Stimulated activated naive B cell treated with anti-CD40 and anti-IgM and Interleukin-4, amounts not matched to agents 10 μg/mL and 1 μg/mL and 100 μg/mL, for 72 hours (primary cell): Measurements from ENCODE around the gene UBR4.

ENCODE experiments used
- ATAC-seq, 2 donors: fragments of 150-1000 bp; cut with Tn5 transposase; replicated peaks; 2 replicates each; pipeline ENCODE4 v1.10.0; 2021; ENCODE audit warnings: moderate library complexity in 1 of 2
- DNase-seq: peaks from one replicate; pipeline ENCODE4 v3.0.0; 2021
- H3K27ac Mint-ChIP-seq: one replicate; pipeline ENCODE4 v1.8.0; 2022; ENCODE audit warnings: mild to moderate bottlenecking, mixed read lengths
- H3K27me3 Mint-ChIP-seq, 2 donors: one replicate each; pipeline ENCODE4 v1.8.0; 2022; ENCODE audit warnings: mixed read lengths in 2 of 2
- H3K36me3 Mint-ChIP-seq, 2 donors: one replicate each; pipeline ENCODE4 v1.8.0; 2022; ENCODE audit warnings: mixed read lengths in 2 of 2, mild to moderate bottlenecking in 1 of 2
- H3K4me1 Mint-ChIP-seq, 2 donors: one replicate each; pipeline ENCODE4 v1.8.0; 2022; ENCODE audit warnings: mixed read lengths in 2 of 2, mild to moderate bottlenecking in 1 of 2
- H3K4me3 Mint-ChIP-seq, 2 donors: one replicate each; pipeline ENCODE4 v1.8.0; 2022; ENCODE audit warnings: mild to moderate bottlenecking in 2 of 2, mixed read lengths in 2 of 2, moderate library complexity in 1 of 2
- H3K9me3 Mint-ChIP-seq, 2 donors: one replicate each; pipeline ENCODE4 v1.8.0; 2022; ENCODE audit warnings: mixed read lengths in 2 of 2, mild to moderate bottlenecking in 1 of 2

Gene UBR4

DNA sequence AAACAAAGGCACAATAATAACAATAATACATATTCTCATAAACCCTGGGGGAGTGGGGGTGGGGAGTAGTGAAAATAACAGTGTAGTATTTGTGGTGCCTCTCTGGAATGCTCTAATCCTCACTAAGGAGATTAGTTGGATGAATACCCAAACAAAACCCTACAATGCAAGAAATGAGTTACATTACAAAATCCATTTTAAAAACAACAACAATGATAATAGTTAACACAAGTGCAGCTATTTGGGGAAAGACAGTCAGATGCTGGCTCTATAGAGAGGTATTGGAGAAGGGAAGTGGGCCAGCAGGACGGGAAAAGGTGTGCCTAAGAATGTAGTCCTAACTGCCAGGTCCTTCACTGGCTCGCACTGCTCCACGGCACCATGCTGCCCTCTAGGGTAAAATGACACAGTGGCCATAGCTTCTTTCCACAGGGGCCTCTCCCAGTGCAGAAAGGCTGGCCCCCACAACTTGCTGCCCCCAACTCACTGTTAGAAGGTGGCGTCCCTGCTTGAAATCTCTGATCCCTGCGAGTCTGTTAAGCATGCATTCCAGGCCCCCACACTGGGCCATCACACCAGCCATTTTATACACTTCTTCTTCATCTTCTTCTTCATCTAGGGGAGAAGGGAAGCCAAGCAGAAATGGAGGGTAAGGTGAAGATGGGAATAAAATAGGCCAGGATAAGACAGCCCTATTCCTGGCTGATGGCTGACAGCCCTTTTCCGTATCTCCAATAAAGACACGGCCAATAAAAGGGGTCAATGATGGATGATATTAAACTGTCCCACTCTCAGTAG lies 113.8 kb downstream of the UBR4 start:
- DNase-seq (no peak), ATAC-seq (peak in 1 of 2 donors; percentile 38)
- H3K36me3 Mint-ChIP-seq = peaks cover 45 to 72% of the 10 kb centered on the region in 2 donors
- no peak overlapping the region for H3K27ac Mint-ChIP-seq
- H3K9me3 Mint-ChIP-seq = no peaks in the 10 kb centered on the region
- no peaks in the 10 kb centered on the region for H3K27me3 Mint-ChIP-seq
- H3K4me1 Mint-ChIP-seq = no peaks in the 10 kb centered on the region
- no peak overlapping the region for H3K4me3 Mint-ChIP-seq

DNA sequence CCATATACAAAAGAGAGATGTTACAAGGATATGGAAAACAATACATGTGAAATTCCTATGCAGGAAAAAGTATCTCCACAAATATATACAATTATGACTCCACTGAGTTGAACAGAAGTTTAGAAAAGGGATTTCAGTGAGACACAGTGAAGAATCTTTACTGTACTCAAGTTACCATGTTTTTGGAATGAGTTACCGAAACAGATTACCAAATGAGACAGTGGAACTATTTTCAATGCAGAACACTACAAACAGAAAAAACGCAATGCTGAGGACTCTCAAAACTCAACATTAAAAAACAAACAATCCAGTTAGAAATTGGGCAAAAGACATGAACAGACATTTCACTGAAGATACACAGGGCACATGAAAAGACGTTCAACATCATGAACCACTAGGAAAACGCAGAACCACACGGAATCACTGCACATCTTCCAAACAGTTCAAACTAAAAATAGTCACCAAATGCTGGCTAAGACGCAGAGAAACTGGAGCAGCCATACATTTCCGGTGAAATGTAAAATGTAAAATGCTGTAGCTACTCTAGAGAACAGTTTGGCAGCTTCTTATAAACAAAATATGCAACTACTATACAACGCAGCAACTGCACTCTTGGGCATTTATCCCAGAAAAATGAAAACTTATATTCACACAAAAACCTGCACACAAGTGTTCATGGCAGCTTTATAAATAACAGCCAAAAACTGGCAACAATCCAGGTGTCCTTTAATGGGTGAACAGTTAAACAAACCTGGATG lies 118.7 kb downstream of the UBR4 start:
- ATAC-seq = no peak
- Mint-ChIP-seq H3K9me3 (no peaks in the 10 kb centered on the region), H3K36me3 (peaks cover 54 to 80% of the 10 kb centered on the region in 2 donors), H3K27me3 (no peaks in the 10 kb centered on the region), H3K4me3 (no peak overlapping the region), H3K27ac (no peak overlapping the region), H3K4me1 (peaks cover 19 to 21% of the 10 kb centered on the region in 2 donors)
- no peak for DNase-seq

DNA sequence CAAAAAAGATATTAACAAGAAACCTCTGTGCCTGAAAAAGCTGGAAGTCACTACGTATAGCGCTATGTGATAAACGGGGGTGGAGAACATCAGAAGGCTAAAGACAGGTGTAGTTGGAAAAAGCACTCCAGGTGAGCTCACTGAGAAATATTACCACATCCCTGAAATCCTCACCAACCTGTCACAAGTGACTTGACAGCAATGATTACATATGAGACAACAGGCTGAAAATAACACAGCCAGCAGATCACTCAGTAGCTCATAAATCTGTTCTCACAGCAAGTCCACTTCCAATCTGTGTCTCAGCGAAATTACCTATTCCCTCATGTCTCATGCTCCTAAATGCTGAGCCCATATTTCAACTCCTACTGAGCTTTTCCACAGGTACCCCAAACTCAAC lies 120.5 kb downstream of the UBR4 start:
- Mint-ChIP-seq H3K27ac (no peak overlapping the region), H3K36me3 (peaks cover 45 to 70% of the 10 kb centered on the region in 2 donors), H3K9me3 (no peaks in the 10 kb centered on the region), H3K4me1 (peaks cover 19 to 21% of the 10 kb centered on the region in 2 donors), H3K4me3 (no peak overlapping the region), H3K27me3 (no peaks in the 10 kb centered on the region)
- DNase-seq (no peak), ATAC-seq (no peak)

DNA sequence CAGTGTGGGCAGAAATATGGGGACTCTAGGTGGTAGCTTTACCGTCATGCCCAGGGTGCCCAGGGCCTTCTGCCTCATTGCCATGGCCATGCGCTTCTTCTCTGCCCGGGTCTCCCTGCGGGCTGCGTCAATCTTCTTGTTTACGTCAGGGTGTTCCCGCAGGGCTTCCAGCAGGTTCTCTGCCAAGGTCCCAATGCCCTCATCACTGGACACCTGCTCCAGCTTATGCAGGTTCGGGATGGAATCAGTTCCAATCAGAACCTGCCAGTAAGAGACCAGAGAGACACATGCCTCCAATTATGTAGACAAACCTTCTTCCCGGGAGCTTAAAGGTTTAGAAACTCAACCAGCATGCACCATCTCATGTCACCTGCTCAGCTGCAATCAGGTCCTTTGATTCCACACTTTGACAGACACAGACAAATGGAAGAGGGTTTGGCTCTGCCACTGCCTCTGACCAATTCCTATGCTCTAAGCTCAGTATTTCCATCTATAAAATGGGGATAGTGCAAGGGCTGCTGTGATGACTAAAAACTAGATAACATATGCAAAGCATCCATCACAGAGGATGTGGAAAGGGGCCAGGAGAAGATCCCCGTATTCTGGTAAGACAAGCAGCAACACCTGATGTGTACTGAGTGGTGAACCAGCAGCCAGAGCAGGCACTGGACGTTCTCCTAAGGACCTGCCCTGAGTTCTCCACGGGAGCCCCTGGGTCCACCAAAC lies 121.2 kb downstream of the UBR4 start:
- no peaks in the 10 kb centered on the region for H3K9me3 Mint-ChIP-seq
- peak overlapping the region; percentile 90 for H3K27ac Mint-ChIP-seq
- H3K4me1 Mint-ChIP-seq = peaks cover 19 to 21% of the 10 kb centered on the region in 2 donors
- H3K4me3 Mint-ChIP-seq = peak overlapping the region in 1 of 2 donors; percentile 29
- H3K36me3 Mint-ChIP-seq = peaks cover 50 to 72% of the 10 kb centered on the region in 2 donors
- ATAC-seq (peak in 1 of 2 donors; percentile 34), DNase-seq (no peak)
- H3K27me3 Mint-ChIP-seq = no peaks in the 10 kb centered on the region

DNA sequence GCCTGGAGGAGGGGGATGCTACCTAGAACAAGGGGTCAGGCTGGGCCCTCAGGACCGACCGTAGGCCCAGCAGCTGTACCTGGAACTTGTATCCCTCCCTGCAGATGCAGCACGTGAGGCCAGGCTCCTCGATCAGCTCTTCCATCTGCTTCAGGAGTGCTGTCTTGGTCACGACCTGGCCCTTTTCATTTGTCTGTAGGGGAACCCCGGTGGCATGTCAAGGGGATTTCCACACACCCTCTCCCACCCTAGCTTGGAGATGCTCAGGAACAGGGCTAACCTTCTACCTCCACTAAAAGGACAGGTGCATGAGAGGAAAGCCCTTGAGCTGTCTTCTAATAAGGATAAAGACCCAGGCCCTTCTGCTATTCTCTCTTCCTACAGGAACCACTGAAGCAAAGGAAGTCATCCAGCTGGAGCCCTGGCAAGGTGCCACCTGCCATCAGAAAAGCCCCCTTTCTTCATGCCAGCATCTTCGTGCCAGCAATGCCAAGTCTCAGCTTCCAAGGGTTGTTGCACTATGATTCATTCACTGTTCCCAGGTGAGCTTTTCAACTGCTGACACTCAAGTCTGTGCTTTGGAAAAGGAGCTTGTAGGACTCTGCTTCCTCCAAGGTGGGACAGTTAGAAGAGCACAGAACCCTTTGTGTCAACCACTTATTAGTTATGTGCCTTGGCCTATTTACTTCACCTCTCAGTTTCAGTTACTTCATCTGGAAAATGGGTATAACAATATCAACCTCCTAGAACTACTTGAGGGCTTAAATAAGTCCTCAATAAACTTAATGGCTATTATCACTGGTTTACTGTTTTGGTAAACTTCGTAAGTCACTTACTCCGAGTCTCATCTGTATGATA lies 122.1 kb downstream of the UBR4 start:
- peaks cover 19 to 21% of the 10 kb centered on the region in 2 donors for H3K4me1 Mint-ChIP-seq
- peaks cover 52 to 72% of the 10 kb centered on the region in 2 donors for H3K36me3 Mint-ChIP-seq
- H3K9me3 Mint-ChIP-seq = no peaks in the 10 kb centered on the region
- H3K27ac Mint-ChIP-seq = peak overlapping the region; percentile 90
- ATAC-seq = peak; percentile 70 to 81
- peak overlapping the region in 1 of 2 donors; percentile 29 for H3K4me3 Mint-ChIP-seq
- no peaks in the 10 kb centered on the region for H3K27me3 Mint-ChIP-seq
- peak; percentile 27 for DNase-seq

DNA sequence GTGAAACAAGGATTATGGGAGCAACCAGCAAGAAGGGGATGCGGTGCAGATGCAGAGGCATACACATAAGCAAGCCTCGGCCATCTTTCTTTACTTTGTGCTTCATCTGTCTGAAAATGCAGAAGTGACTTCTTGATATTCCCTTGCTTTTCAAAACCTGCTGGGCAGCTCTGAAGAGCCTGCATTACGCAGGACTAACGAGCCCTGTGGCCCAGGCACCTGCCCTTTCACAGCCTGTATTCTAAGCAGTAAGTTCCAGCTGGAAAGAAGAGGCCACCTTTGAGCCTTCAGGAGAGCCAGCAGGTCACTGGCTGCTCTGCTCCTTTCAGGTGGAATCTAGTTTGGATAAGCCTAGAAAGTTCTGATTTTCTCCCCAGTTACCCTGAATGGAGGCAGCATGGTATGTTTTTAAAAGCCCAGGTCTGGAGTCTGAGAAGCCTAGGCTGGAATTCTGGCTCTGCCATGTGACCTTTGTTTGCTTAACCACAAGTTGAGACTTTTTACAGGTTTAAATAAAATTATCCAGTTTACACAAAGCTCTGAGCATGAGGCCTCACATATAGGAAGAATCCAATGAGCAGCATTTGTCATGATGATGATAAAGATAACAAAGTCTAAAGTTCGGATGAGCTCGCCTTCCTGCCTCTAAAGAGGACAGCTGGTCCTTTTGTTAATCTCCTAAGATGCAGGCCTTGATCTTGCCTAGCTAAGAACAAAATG lies 122.9 kb downstream of the UBR4 start:
- ATAC-seq (no peak), DNase-seq (no peak)
- Mint-ChIP-seq H3K27ac (peak overlapping the region; percentile 90), H3K27me3 (no peaks in the 10 kb centered on the region), H3K4me1 (peaks cover 19 to 21% of the 10 kb centered on the region in 2 donors), H3K36me3 (peaks cover 47 to 73% of the 10 kb centered on the region in 2 donors), H3K9me3 (no peaks in the 10 kb centered on the region), H3K4me3 (no peak overlapping the region)

DNA sequence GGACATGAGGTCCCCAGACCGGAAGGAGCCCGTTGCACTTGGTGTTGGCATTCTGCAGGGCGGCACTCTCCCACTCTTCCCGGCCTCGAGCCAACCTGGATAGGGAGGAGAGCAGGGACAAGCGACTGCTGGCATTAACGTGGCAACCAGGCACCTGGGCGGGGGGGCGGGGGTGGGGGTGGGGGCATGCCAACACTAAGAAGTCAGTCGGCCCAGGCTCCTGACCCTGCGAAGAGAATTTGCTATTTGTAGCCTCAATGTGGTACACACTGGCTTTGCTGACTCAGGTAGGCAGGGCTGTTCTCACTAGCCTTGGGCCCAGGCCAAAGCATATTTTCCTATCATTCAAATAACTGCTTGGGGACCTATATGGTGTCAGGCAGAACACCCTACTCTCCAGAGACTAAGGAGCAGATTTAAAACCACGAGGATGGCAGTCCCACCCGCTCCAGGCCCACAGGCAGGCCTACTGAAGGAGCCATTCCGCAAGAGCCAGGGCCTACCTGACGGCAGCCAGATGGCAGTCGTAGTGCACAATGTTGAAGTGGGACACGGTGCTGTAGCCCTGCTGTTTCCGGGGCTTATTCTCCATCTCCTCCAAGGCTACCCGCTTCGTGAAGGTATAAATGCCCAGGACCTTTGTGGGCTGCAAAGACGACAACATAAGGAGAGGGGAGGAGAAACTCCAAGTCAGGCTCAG lies 123.7 kb downstream of the UBR4 start:
- no peak for DNase-seq
- H3K4me1 Mint-ChIP-seq = peaks cover 21 to 23% of the 10 kb centered on the region in 2 donors

DNA sequence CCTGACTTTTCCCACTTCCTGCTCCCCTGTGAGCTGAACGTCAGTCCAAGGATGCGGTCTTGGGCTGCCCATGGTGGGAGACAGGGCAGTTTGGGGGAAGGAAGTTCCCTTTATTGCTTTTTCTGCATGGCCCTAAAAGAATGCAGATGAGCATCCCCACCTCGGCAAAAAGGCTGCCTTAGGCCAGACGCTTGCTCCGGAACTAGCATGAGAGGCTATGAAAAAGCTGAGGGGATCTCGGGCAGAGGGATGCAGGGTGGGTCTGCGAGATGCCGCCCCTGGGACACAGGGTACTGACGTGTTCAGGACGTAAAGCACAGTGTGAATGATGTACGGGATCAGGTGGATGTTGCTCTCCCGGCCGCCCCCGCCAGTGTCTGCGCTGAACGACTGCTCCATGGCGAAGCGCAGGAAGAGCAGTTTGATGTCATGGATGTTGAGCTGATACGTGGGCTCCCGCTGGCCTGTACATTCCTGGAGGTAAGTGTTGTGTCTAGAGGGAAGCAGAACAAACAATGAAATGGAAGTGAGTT lies 125.8 kb downstream of the UBR4 start:
- Mint-ChIP-seq H3K9me3 (no peaks in the 10 kb centered on the region), H3K4me3 (no peak overlapping the region), H3K27ac (peak overlapping the region; percentile 77), H3K27me3 (no peaks in the 10 kb centered on the region), H3K4me1 (peaks cover 16% of the 10 kb centered on the region in 2 donors), H3K36me3 (peaks cover 39 to 75% of the 10 kb centered on the region in 2 donors)
- DNase-seq (no peak), ATAC-seq (no peak)

More for the DNA sequence above, 123.7 kb downstream of the UBR4 start:
- no peaks in the 10 kb centered on the region for H3K9me3 Mint-ChIP-seq
- no peaks in the 10 kb centered on the region for H3K27me3 Mint-ChIP-seq
- H3K27ac Mint-ChIP-seq = peak overlapping the region; percentile 76
- H3K4me3 Mint-ChIP-seq = no peak overlapping the region
- H3K36me3 Mint-ChIP-seq = peaks cover 47 to 73% of the 10 kb centered on the region in 2 donors
- no peak for ATAC-seq

DNA sequence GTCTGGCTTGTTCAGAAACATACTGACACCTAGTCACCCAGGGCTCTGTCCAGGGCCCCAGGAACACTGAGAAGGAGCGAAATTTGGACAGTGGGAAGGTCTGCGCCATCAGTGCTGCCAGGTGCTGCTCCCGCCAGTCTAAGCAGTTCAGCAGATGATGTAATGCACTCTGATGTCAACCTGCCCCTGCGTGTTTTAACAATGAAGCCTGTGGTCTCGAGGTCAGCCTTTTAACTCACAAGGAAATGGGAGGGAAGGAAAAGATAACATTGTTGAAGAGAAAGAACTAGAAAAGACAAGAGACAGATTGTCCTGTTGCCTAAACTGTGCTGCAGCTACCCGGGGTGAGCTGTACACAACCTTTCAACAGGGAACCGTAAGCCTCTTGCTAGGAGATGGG lies 127.0 kb downstream of the UBR4 start:
- H3K9me3 Mint-ChIP-seq = no peaks in the 10 kb centered on the region
- no peak for ATAC-seq
- peaks cover 35 to 68% of the 10 kb centered on the region in 2 donors for H3K36me3 Mint-ChIP-seq
- no peaks in the 10 kb centered on the region for H3K27me3 Mint-ChIP-seq
- H3K4me3 Mint-ChIP-seq = no peak overlapping the region
- DNase-seq = no peak
- peaks cover 7 to 9% of the 10 kb centered on the region in 2 donors for H3K4me1 Mint-ChIP-seq
- peak overlapping the region; percentile 38 for H3K27ac Mint-ChIP-seq

DNA sequence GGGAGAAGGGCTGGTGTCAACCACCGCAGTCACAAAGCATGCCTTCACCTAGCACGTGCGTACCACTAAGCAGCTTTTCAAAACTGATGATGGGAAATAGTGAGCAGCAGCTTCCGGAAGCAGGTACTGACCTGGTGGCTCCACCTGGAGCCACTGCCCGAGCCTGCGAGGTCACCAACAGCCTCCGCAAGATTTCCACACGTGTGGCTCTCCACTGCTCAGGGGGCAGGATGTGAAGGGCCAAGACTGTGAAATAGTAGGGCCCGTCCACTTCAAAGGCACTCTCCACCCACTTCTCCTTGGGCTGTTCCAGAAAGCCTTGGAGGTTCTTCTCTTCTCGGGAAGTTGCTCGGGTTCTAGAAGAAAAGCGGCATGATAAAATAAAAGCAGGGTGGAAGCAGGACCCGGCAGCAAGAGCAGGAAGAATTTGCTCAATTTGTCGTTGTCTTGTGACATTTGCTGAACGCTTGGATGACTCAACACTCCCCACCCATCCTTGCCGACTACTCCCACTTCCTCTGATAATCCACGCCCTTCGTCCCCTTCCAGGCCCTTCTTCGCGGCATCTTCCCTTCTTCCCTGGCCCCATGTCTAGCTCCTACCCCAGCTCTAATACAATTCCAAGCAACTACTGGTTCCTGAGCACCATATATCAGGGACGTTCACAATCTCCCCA lies 128.7 kb downstream of the UBR4 start:
- H3K4me1 Mint-ChIP-seq = peaks cover 0 to 4% of the 10 kb centered on the region in 2 donors
- H3K9me3 Mint-ChIP-seq = no peaks in the 10 kb centered on the region
- no peak overlapping the region for H3K4me3 Mint-ChIP-seq

DNA sequence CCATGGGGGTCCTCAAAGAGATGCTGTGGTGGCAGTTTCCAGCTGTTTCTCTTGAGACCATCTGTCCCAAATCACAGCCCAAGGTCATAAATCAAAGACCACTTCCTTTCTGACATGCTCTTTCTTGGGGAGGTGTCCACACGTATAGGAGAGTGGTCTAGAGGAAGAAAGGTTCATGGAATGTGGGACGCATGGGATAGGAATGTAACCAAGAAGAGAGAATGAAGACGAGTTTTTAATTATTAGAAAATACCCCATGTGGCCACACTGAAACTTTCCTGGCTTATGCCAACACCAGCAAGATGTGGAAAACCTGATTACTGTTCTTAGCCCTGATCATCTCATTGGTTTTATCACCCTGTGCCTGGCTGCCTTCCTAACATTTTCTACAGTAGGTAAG lies 129.3 kb downstream of the UBR4 start:
- no peaks in the 10 kb centered on the region for H3K27me3 Mint-ChIP-seq
- no peak overlapping the region for H3K4me3 Mint-ChIP-seq
- H3K4me1 Mint-ChIP-seq = peaks cover 0 to 4% of the 10 kb centered on the region in 2 donors
- DNase-seq = no peak
- ATAC-seq = no peak
- H3K9me3 Mint-ChIP-seq = no peaks in the 10 kb centered on the region
- H3K27ac Mint-ChIP-seq = no peak overlapping the region
- peaks cover 52 to 73% of the 10 kb centered on the region in 2 donors for H3K36me3 Mint-ChIP-seq

More for the DNA sequence above, 128.7 kb downstream of the UBR4 start:
- peak overlapping the region; percentile 72 for H3K27ac Mint-ChIP-seq
- DNase-seq (no peak), ATAC-seq (no peak)
- peaks cover 46 to 72% of the 10 kb centered on the region in 2 donors for H3K36me3 Mint-ChIP-seq
- no peaks in the 10 kb centered on the region for H3K27me3 Mint-ChIP-seq
